ENCODE results near the gene PGBD5.

GRCh38 chr1:230286890-230287269 is 139.3 kb downstream of the PGBD5 start:
- TF ChIP-seq JUND (IDR thresholded peaks at IDR 0.05; ENCODE audit: borderline replicate concordance, low read depth, low read length) (no peak), JUND (tag; IDR thresholded peaks at IDR 0.05; ENCODE audit: borderline replicate concordance, low read depth, low read length) (no peak), NFYB (IDR thresholded peaks at IDR 0.05; ENCODE audit: extremely low read depth, insufficient read length) (no peak)

Data from K562 (cell line).